Endothelial cell of coronary artery (primary cell): ENCODE results near the gene PCDHGB2. TPM values are rescaled to one million over a fixed set of nuclear protein-coding genes. Genes with fewer than 3 reads are reported as not detected.

Source experiments
- total RNA-seq: library from RNA; depleted of rRNA; stranded (reverse); fragments of >200 nt; gene quantifications from 2 replicates; pipeline ENCODE4 v1.2.3, GENCODE V29; 2014

The PCDHGB2 gene
- total RNA-seq, 1 donor from 2014 or later, result 2.0 TPM

DNA sequence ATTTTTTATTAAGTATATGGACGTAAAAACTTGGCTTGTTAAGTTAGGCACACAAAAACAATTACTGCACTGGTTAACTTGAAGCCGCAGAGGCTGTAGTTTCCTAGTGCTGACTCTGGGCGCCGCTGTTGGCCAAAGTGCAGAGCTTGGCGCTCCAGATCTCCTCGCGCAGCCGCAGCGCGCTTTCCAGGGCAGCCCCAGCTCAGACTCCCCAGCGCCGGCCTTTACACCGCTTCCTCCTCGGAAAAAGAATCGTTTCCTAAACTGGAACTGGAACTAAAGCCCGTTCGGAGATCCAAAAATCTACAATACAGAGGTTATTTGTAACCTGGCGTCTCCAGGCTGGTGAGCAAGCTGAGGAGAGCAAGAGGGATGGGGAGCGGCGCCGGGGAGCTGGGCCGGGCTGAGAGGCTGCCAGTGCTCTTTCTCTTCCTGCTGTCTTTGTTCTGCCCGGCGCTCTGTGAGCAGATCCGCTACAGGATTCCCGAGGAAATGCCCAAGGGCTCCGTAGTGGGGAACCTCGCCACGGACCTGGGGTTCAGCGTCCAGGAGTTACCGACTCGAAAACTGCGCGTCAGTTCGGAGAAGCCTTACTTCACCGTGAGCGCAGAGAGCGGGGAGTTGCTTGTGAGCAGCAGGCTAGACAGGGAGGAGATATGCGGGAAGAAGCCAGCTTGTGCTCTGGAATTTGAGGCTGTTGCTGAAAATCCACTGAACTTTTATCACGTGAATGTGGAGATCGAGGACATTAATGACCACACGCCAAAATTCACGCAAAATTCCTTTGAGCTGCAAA is 38.2 kb downstream of the PCDHGB2 start, which contains the start of gene PCDHGB5:
TSS of gene PCDHGB5 (plus strand) at position 192 of the 796 bp plus-strand sequence. CDS start at position 373, 181 bp downstream.

DNA sequence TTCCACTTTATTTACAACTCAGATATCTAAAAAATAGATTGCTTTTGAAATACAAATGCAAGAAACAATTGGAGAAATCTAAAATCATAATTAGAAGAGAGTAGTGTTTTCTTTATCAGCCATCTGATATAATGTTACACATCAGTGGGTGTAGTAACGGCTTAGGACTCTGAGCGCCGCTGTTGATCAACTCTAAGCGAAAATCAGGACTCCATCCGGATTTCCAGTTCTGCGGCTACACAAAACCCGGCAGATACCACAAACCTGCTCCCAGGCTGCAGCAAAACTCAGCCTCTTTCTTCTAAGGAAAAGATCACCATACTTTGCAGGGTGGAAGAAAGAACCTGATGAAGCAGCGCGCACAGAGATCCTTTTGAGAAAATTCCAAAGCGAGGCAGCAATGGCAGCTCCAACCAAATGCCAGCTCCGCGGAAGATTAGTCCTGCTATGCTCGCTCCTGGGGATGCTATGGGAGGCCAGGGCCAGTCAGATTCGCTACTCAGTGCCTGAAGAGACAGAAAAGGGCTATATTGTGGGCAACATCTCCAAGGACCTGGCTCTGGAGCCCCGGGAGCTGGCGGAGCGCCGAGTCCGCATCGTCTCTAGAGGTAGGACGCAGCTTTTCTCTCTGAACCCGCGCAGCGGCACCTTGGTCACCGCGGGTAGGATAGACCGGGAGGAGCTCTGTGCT is 42.9 kb downstream of the PCDHGB2 start, which contains the start of gene PCDHGA9:
TSS of gene PCDHGA9 (plus strand) at position 226 of the 691 bp plus-strand sequence. CDS start at position 401, 175 bp downstream.

DNA sequence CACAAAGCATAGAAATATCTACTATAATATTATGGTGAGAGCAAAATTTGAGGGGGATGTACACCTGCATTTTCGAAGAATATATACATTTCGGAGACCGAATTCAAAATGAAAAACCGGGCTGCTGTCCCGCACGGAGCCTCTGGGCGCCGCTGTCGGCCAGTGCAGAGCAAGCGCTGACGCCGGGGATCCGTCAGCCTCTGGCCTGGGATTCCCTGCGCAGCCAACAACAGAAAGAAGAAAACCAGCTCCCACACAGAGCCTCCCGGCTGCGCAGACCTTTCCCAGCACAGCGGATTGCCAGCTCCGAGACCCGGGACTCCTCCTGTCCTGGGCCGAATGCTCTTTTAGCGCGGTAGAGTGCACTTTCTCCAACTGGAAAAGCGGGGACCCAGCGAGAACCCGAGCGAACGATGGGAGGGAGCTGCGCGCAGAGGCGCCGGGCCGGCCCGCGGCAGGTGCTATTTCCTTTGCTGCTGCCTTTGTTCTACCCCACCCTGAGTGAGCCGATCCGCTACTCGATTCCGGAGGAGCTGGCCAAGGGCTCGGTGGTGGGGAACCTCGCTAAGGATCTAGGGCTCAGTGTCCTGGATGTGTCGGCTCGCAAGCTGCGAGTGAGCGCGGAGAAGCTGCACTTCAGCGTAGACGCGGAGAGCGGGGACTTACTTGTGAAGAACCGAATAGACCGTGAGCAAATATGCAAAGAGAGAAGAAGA is 48.2 kb downstream of the PCDHGB2 start, which contains the start of gene PCDHGB6:
TSS of gene PCDHGB6 (plus strand) at position 232 of the 716 bp plus-strand sequence. CDS start at position 414, 182 bp downstream.

Other genes with a start within 250 kb of the PCDHGB2 start
- gene PCDHB4, start 238.2 kb upstream of the PCDHGB2 start, total RNA-seq, result 0.09 TPM in 2 replicates
- gene PCDHB5, start 224.8 kb upstream of the PCDHGB2 start, total RNA-seq, result 0.56 and 1.4 TPM in 2 replicates
- 0.09 TPM in 2 replicates for gene PCDHB6, start 209.9 kb upstream of the PCDHGB2 start, total RNA-seq
- 0.45 and 0.56 TPM in 2 replicates for gene PCDHB7, start 187.3 kb upstream of the PCDHGB2 start, total RNA-seq
- gene PCDHB8, start 182.2 kb upstream of the PCDHGB2 start, total RNA-seq, result 0.18 and 0.94 TPM in 2 replicates
- 0.09 and 0.19 TPM in 2 replicates for gene PCDHB16, start 177.6 kb upstream of the PCDHGB2 start, total RNA-seq
- gene PCDHB9, start 172.8 kb upstream of the PCDHGB2 start, total RNA-seq, result 0.27 and 0.28 TPM in 2 replicates
- gene PCDHB10, start 167.6 kb upstream of the PCDHGB2 start, total RNA-seq, result 0.72 and 1.0 TPM in 2 replicates
- 0.38 and 0.99 TPM in 2 replicates for gene PCDHB11, start 160.4 kb upstream of the PCDHGB2 start, total RNA-seq
- gene PCDHB12, start 151.3 kb upstream of the PCDHGB2 start, total RNA-seq, result 0.47 and 0.54 TPM in 2 replicates
- 0.99 and 1.6 TPM in 2 replicates for gene PCDHB13, start 146.1 kb upstream of the PCDHGB2 start, total RNA-seq
- 1.3 and 1.6 TPM in 2 replicates for gene PCDHB14, start 136.7 kb upstream of the PCDHGB2 start, total RNA-seq
- gene PCDHB15, start 114.6 kb upstream of the PCDHGB2 start, total RNA-seq, result 0.90 and 1.7 TPM in 2 replicates
- gene SLC25A2, start 55.9 kb upstream of the PCDHGB2 start, total RNA-seq, result 0.09 and 0.19 TPM in 2 replicates
- 71.7 and 90.4 TPM in 2 replicates for gene TAF7, start 39.2 kb upstream of the PCDHGB2 start, total RNA-seq
- gene PCDHGA1, start 29.5 kb upstream of the PCDHGB2 start, total RNA-seq, result 0.36 and 1.0 TPM in 2 replicates
- 0.90 and 3.0 TPM in 2 replicates for gene PCDHGA2, start 21.2 kb upstream of the PCDHGB2 start, total RNA-seq
- 0.54 and 1.9 TPM in 2 replicates for gene PCDHGA3, start 16.2 kb upstream of the PCDHGB2 start, total RNA-seq
- 0.99 and 2.0 TPM in 2 replicates for gene PCDHGB1, start 9.9 kb upstream of the PCDHGB2 start, total RNA-seq
- 2.6 and 5.0 TPM in 2 replicates for gene PCDHGA4, start 5.0 kb upstream of the PCDHGB2 start, total RNA-seq
- 0.90 and 1.2 TPM in 2 replicates for gene PCDHGA5, start 4.2 kb downstream of the PCDHGB2 start, total RNA-seq
- gene PCDHGB3, start 10.2 kb downstream of the PCDHGB2 start, total RNA-seq, result 3.1 and 4.0 TPM in 2 replicates
- 2.2 and 2.8 TPM in 2 replicates for gene PCDHGA6, start 13.9 kb downstream of the PCDHGB2 start, total RNA-seq
- gene PCDHGA7, start 22.7 kb downstream of the PCDHGB2 start, total RNA-seq, result 1.4 and 2.2 TPM in 2 replicates
- 14.9 and 16.3 TPM in 2 replicates for gene PCDHGB4, start 27.7 kb downstream of the PCDHGB2 start, total RNA-seq
- gene PCDHGA8, start 32.6 kb downstream of the PCDHGB2 start, total RNA-seq, result 1.3 and 2.4 TPM in 2 replicates
- 12.7 and 14.3 TPM in 2 replicates for gene PCDHGB5, start 38.0 kb downstream of the PCDHGB2 start, total RNA-seq
- gene PCDHGA9, start 42.8 kb downstream of the PCDHGB2 start, total RNA-seq, result 1.6 and 3.1 TPM in 2 replicates
- gene PCDHGB6, start 48.0 kb downstream of the PCDHGB2 start, total RNA-seq, result 1.7 and 2.7 TPM in 2 replicates
- 3.3 and 3.9 TPM in 2 replicates for gene PCDHGA10, start 53.0 kb downstream of the PCDHGB2 start, total RNA-seq
- 5.8 and 6.8 TPM in 2 replicates for gene PCDHGB7, start 57.7 kb downstream of the PCDHGB2 start, total RNA-seq
- 7.2 and 10.1 TPM in 2 replicates for gene PCDHGA11, start 61.1 kb downstream of the PCDHGB2 start, total RNA-seq
- gene PCDHGA12, start 70.5 kb downstream of the PCDHGB2 start, total RNA-seq, result 4.8 and 6.7 TPM in 2 replicates
- 9.2 and 10.3 TPM in 2 replicates for gene PCDHGC3, start 116.0 kb downstream of the PCDHGB2 start, total RNA-seq
- 0.90 and 1.4 TPM in 2 replicates for gene PCDHGC4, start 125.0 kb downstream of the PCDHGB2 start, total RNA-seq
- 0.45 and 0.94 TPM in 2 replicates for gene PCDHGC5, start 129.1 kb downstream of the PCDHGB2 start, total RNA-seq